Small intestine (tissue), 7 donors: ENCODE measurements around the gene AKAP6. TPM values are rescaled to one million over a fixed set of nuclear protein-coding genes. Genes with fewer than 3 reads are reported as not detected.

Source experiments
- DNase-seq, 2 donors: peaks; one replicate each; pipeline versions ENCODE4 v3.0.0 to v3.0.0-alpha.2; 2013
- FAIRE-seq: peaks from 2 replicates; lab custom pipeline; 2012; peaks lifted over from hg19 to GRCh38; lab: Jason Lieb, UNC
- H3K27ac ChIP-seq, 3 donors: one replicate each; pipeline ENCODE4 v1.5.1; 2013; ENCODE audit warnings: low read length in 2 of 3, mild to moderate bottlenecking in 2 of 3, control low read depth in 1 of 3, inconsistent platforms in 1 of 3, low read depth in 1 of 3, moderate library complexity in 1 of 3
- H3K27me3 ChIP-seq, 3 donors: one replicate each; pipeline ENCODE4 v1.6.1; 2013; ENCODE audit warnings: low read length in 3 of 3, inconsistent platforms in 1 of 3; ENCODE audit not compliant: control insufficient read depth in 3 of 3, insufficient read depth in 3 of 3
- H3K36me3 ChIP-seq, 3 donors: one replicate each; pipeline ENCODE4 v1.6.1; 2013; ENCODE audit warnings: low read length in 3 of 3, inconsistent platforms in 1 of 3, low read depth in 1 of 3, mild to moderate bottlenecking in 1 of 3, moderate library complexity in 1 of 3; ENCODE audit not compliant: control insufficient read depth in 3 of 3, insufficient read depth in 2 of 3
- H3K4me1 ChIP-seq, 3 donors: one replicate each; pipeline ENCODE4 v1.6.1; 2013; ENCODE audit warnings: low read length in 2 of 3, inconsistent platforms in 1 of 3, low read depth in 1 of 3, mild to moderate bottlenecking in 1 of 3, moderate library complexity in 1 of 3; ENCODE audit not compliant: control insufficient read depth in 3 of 3, insufficient read depth in 2 of 3
- H3K4me3 ChIP-seq, 3 donors: one replicate each; pipeline ENCODE4 v1.5.1; 2013; ENCODE audit warnings: low read length in 3 of 3, control low read depth in 1 of 3, inconsistent platforms in 1 of 3, low read depth in 1 of 3, mild to moderate bottlenecking in 1 of 3, moderate library complexity in 1 of 3
- H3K9me3 ChIP-seq, 2 donors: one replicate each; pipeline ENCODE4 v1.6.1; 2013; ENCODE audit warnings: low read depth in 1 of 2, low read length in 1 of 2; ENCODE audit not compliant: control insufficient read depth in 2 of 2, insufficient read depth in 1 of 2
- WGBS, 3 donors: extraction: QIAGEN DNeasy Blood & Tissue Kit; methylation state at CpG; one replicate each; pipeline ENCODE4 v1.1.7; 2013; 5-methylcytosine and 5-hydroxymethylcytosine counted together
- polyA plus RNA-seq, 4 donors: library from polyadenylated mRNA; stranded (reverse) in 3 of 4; unstranded in 1 of 4; fragments of 200-250 nt in 3 of 4; fragments of 120-200 nt in 1 of 4; gene quantifications; one replicate each; pipeline versions ENCODE4 v1.2.1 to v1.2.3, GENCODE V29; 2013
- donor health status: healthy with polysubstance abuse.
- donor health status: control.
- donor health status: control.
- donor health status: Bipolar disorder and iron deficiency.
- donor health status: healthy.

AKAP6 gene
- polyA plus RNA-seq, 4 donors, result 0.45 to 3.6 (median 0.96) TPM

GRCh38 chr14:32307881-32308582 is 21.1 kb upstream of the AKAP6 start:
- H3K36me3 ChIP-seq, result no peaks in the 10 kb centered on the region
- H3K27me3 ChIP-seq, result no peaks in the 10 kb centered on the region
- DNase-seq (peak; percentile 74 to 78), FAIRE-seq (no peak)
- peaks cover 1 to 28% (median 2%) of the 10 kb centered on the region in 3 donors for H3K4me1 ChIP-seq
- H3K9me3 ChIP-seq, result no peaks in the 10 kb centered on the region
- H3K27ac ChIP-seq, result peak overlapping the region; percentile 1 to 72 (median 18)
- WGBS, 3 donors, result 19 to 55% (median 23%) methylated on average over 3 of the region's 3 CpGs
- no peak overlapping the region for H3K4me3 ChIP-seq

DNA sequence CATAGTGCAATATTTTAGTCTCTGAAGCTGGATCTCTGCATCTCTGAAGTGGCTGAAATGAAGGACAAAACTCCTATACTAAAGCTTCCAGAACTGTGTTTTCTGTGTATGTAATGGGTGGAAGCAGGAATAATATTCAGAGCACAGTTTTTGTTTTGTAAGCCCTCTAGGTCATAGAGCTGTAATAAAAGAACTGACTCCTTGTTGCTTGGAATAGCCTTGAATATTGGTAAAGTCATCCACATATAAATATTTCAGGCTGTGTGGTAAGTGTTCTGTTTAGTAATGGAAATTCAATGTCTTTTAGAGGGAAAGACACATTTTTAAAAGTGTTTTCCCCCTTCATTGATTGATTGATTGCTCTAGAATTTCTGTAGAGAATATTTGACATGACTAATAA is 18.2 kb upstream of the AKAP6 start:
- Histone ChIP-seq H3K27ac (no peak overlapping the region), H3K9me3 (no peaks in the 10 kb centered on the region), H3K27me3 (no peaks in the 10 kb centered on the region), H3K4me3 (no peak overlapping the region), H3K36me3 (no peaks in the 10 kb centered on the region), H3K4me1 (peaks cover 1 to 22% (median 2%) of the 10 kb centered on the region in 3 donors)
- FAIRE-seq (no peak), DNase-seq (no peak)

GRCh38 chr14:32311294-32312009 is 17.6 kb upstream of the AKAP6 start:
- peaks cover 1 to 22% (median 2%) of the 10 kb centered on the region in 3 donors for H3K4me1 ChIP-seq
- WGBS, 3 donors, result 46 to 60% (median 57%) methylated on average over 3 of the region's 3 CpGs
- H3K27ac ChIP-seq, result no peak overlapping the region
- H3K9me3 ChIP-seq, result no peaks in the 10 kb centered on the region
- DNase-seq (no peak), FAIRE-seq (no peak)
- no peaks in the 10 kb centered on the region for H3K36me3 ChIP-seq
- H3K4me3 ChIP-seq, result no peak overlapping the region
- H3K27me3 ChIP-seq, result no peaks in the 10 kb centered on the region

- Histone ChIP-seq H3K27ac (no peak overlapping the region), H3K9me3 (no peaks in the 10 kb centered on the region), H3K4me1 (peaks cover 1 to 19% (median 2%) of the 10 kb centered on the region in 3 donors), H3K4me3 (no peak overlapping the region), H3K27me3 (no peaks in the 10 kb centered on the region), H3K36me3 (no peaks in the 10 kb centered on the region)
- WGBS, 3 donors, result 73 to 84% (median 82%) methylated on average over 4 of the region's 4 CpGs
- FAIRE-seq, result no peak
- no peak for DNase-seq
Measured at GRCh38 chr14:32312010-32312331, 17.1 kb upstream of the AKAP6 start.

- H3K27ac ChIP-seq, result no peak overlapping the region
- H3K9me3 ChIP-seq, result no peaks in the 10 kb centered on the region
- 24 to 69% (median 52%) methylated on average over 5 of the region's 5 CpGs for WGBS, 3 donors
- FAIRE-seq (no peak), DNase-seq (peak in 1 of 2 donors; percentile 56)
- peaks cover 0 to 1% (median under 1%) of the 10 kb centered on the region in 3 donors for H3K4me1 ChIP-seq
- no peaks in the 10 kb centered on the region for H3K27me3 ChIP-seq
- H3K4me3 ChIP-seq, result no peak overlapping the region
- no peaks in the 10 kb centered on the region for H3K36me3 ChIP-seq
Measured at GRCh38 chr14:32313844-32314376, 15.2 kb upstream of the AKAP6 start.

GRCh38 chr14:32318087-32318795 is 10.9 kb upstream of the AKAP6 start:
- H3K4me1 ChIP-seq, result peaks cover 0 to 3% (median 0%) of the 10 kb centered on the region in 3 donors
- DNase-seq (no peak), FAIRE-seq (no peak)
- WGBS, 3 donors, result 90 to 94% (median 90%) methylated on average over 7 of the region's 7 CpGs
- no peaks in the 10 kb centered on the region for H3K9me3 ChIP-seq
- H3K27ac ChIP-seq, result no peak overlapping the region
- no peaks in the 10 kb centered on the region for H3K36me3 ChIP-seq
- H3K4me3 ChIP-seq, result no peak overlapping the region
- no peaks in the 10 kb centered on the region for H3K27me3 ChIP-seq

DNA sequence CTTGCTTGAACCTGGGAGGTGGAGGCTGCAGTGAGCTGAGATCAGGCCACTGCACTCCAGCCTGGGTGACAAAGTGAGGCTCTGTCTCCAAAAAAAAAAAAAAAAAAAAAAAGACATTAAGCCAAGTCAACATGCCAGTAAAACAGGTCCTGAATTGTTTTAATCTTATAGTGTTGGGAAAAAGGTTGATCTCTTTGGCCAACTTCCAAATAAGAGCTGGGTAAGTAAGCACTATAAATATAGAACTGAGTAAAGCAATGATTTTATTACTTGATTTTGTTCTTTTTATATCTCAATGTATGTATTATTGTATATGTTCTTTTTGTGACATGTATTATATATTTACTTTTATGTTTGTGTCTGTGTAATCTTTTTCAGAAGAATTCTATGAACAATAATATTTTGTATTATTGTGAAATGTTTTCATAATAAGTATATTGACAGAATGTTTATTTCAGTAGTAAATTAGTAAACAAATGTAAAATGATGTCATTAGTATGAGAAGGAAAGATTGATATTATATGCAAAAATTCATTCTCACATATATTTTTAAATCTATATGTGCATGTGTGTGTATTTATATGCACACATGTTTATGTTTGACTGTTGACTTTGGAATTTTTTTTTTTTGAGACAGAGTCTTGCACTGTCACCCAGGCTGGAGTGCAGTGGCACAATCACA is 9.6 kb upstream of the AKAP6 start:
- FAIRE-seq (peak; percentile 67), DNase-seq (peak in 1 of 2 donors; percentile 31)
- H3K9me3 ChIP-seq, result no peaks in the 10 kb centered on the region
- H3K36me3 ChIP-seq, result no peaks in the 10 kb centered on the region
- no peak overlapping the region for H3K4me3 ChIP-seq
- H3K27me3 ChIP-seq, result no peaks in the 10 kb centered on the region
- H3K4me1 ChIP-seq, result peaks cover 0 to 3% (median 0%) of the 10 kb centered on the region in 3 donors
- no peak overlapping the region for H3K27ac ChIP-seq

DNA sequence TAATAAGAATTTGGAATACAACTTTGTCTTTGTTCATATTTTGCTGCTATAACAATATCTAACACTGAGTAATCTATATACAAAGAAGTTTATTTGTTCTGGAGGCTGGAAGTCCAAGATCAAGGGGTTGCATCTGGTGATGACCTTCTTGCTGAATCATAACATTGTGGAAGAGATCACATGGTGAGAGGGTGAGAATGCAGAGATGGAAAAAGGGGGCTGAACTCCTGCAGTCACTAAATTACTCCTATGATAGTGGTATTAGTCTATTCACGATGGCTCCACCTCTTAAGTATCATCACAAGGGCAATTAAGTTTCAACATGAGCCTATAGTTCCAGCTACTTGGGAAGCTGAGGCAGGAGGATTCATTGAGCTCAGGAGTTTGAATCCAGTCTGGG is 4.5 kb upstream of the AKAP6 start:
- DNase-seq, result no peak
- Histone ChIP-seq H3K27me3 (no peaks in the 10 kb centered on the region), H3K4me3 (no peak overlapping the region), H3K4me1 (peaks cover 0 to 3% (median 0%) of the 10 kb centered on the region in 3 donors), H3K9me3 (peaks cover 0 to 4% of the 10 kb centered on the region in 2 donors), H3K27ac (no peak overlapping the region), H3K36me3 (no peaks in the 10 kb centered on the region)
- FAIRE-seq, result no peak
- 77 to 90% (median 79%) methylated on average over 1 of the region's 1 CpG for WGBS, 3 donors
